Nephron (organoid): ENCODE measurements around the gene OTOP3.

Experiments used
- H3K27ac Mint-ChIP-seq, 3 experiments: 2 replicates each; pipeline ENCODE4 v1.8.0; 2020; ENCODE audit warnings: mixed read lengths in 3 of 3, mild to moderate bottlenecking in 2 of 3, moderate library complexity in 1 of 3
- H3K27me3 Mint-ChIP-seq: 2 replicates; pipeline ENCODE4 v1.8.0; 2021; ENCODE audit warnings: low read depth, mild to moderate bottlenecking, moderate library complexity, mixed read lengths
- H3K36me3 Mint-ChIP-seq: 2 replicates; pipeline ENCODE4 v1.8.0; 2020; ENCODE audit warnings: low read depth, mixed read lengths
- H3K4me1 Mint-ChIP-seq: 2 replicates; pipeline ENCODE4 v1.8.0; 2020; ENCODE audit warnings: mixed read lengths
- H3K4me3 Mint-ChIP-seq, 3 experiments: 2 replicates each; pipeline ENCODE4 v1.8.0; 2020; ENCODE audit warnings: mild to moderate bottlenecking in 3 of 3, mixed read lengths in 3 of 3, moderate library complexity in 2 of 3
- H3K9me3 Mint-ChIP-seq: 2 replicates; pipeline ENCODE4 v1.8.0; 2020; ENCODE audit warnings: mixed read lengths
- CTCF ChIP-seq, 3 experiments: fragments of 200-600 bp; sonication (generic); IDR thresholded peaks; one replicate each; pipeline ENCODE4 v1.5.0; 2021; ENCODE audit warnings: antibody characterized with exemption in 3 of 3; ENCODE audit not compliant: unreplicated experiment in 3 of 3

Gene OTOP3

GRCh38 chr17:74935048-74935447 lies 650 bp upstream of the OTOP3 start:
- H3K4me1 Mint-ChIP-seq, result no peaks in the 10 kb centered on the region
- no peaks in the 10 kb centered on the region for H3K36me3 Mint-ChIP-seq
- no peak overlapping the region for H3K27ac Mint-ChIP-seq
- no peak for TF ChIP-seq CTCF (IDR thresholded peaks at IDR 0.05; ENCODE audit: unreplicated experiment in 3 of 3)
- H3K9me3 Mint-ChIP-seq, result no peaks in the 10 kb centered on the region
- peaks cover 97% of the 10 kb centered on the region for H3K27me3 Mint-ChIP-seq
- no peak overlapping the region for H3K4me3 Mint-ChIP-seq

- Mint-ChIP-seq H3K4me1 (no peaks in the 10 kb centered on the region), H3K9me3 (no peaks in the 10 kb centered on the region), H3K4me3 (no peak overlapping the region), H3K27ac (no peak overlapping the region), H3K27me3 (peaks cover 95% of the 10 kb centered on the region), H3K36me3 (no peaks in the 10 kb centered on the region)
- no peak for TF ChIP-seq CTCF (IDR thresholded peaks at IDR 0.05; ENCODE audit: unreplicated experiment in 3 of 3)
Observed at GRCh38 chr17:74936470-74936799, 737 bp downstream of the OTOP3 start.

GRCh38 chr17:74937064-74938051 lies 1.7 kb downstream of the OTOP3 start:
- Mint-ChIP-seq H3K4me1 (no peaks in the 10 kb centered on the region), H3K4me3 (no peak overlapping the region), H3K9me3 (no peaks in the 10 kb centered on the region), H3K27ac (no peak overlapping the region), H3K36me3 (no peaks in the 10 kb centered on the region), H3K27me3 (peaks cover 95% of the 10 kb centered on the region)
- TF ChIP-seq CTCF (IDR thresholded peaks at IDR 0.05; ENCODE audit: unreplicated experiment in 3 of 3), result no peak

- no peaks in the 10 kb centered on the region for H3K4me1 Mint-ChIP-seq
Observed at GRCh38 chr17:74938194-74938950, 2.7 kb downstream of the OTOP3 start.

GRCh38 chr17:74939534-74939933 lies 3.8 kb downstream of the OTOP3 start:
- Mint-ChIP-seq H3K36me3 (no peaks in the 10 kb centered on the region), H3K27me3 (peaks cover 95% of the 10 kb centered on the region), H3K4me3 (no peak overlapping the region), H3K27ac (no peak overlapping the region), H3K9me3 (no peaks in the 10 kb centered on the region), H3K4me1 (no peaks in the 10 kb centered on the region)
- no peak for TF ChIP-seq CTCF (IDR thresholded peaks at IDR 0.05; ENCODE audit: unreplicated experiment in 3 of 3)

More at GRCh38 chr17:74938194-74938950, 2.7 kb downstream of the OTOP3 start:
- Mint-ChIP-seq H3K4me3 (no peak overlapping the region), H3K27ac (no peak overlapping the region), H3K9me3 (no peaks in the 10 kb centered on the region), H3K27me3 (peaks cover 95% of the 10 kb centered on the region), H3K36me3 (no peaks in the 10 kb centered on the region)
- no peak for TF ChIP-seq CTCF (IDR thresholded peaks at IDR 0.05; ENCODE audit: unreplicated experiment in 3 of 3)
